ENCODE results near the gene ANKRD28. TPM values are rescaled to one million over a fixed set of nuclear protein-coding genes. Genes with fewer than 3 reads are reported as not detected.

Gene ANKRD28
- total and polyA plus RNA-seq, 2 experiments from 2014 or later, result 15.2 to 61.3 TPM

GRCh38 chr3:15713364-15713763 lies 84.4 kb downstream of the ANKRD28 start (continued):
- no peak for TF ChIP-seq ZNF462 (CRISPR knock-in tag; IDR thresholded peaks at IDR 0.05)

GRCh38 chr3:15711281-15711680 lies 86.5 kb downstream of the ANKRD28 start:
- H3K4me1 Mint-ChIP-seq, result no peaks in the 10 kb centered on the region
- DNase-seq (ENCODE audit: low spot score) (no peak), ATAC-seq (no peak)
- H3K36me3 ChIP-seq (ENCODE audit: insufficient read depth), result peaks cover 5% of the 10 kb centered on the region; the same call in 1 of the 2 replicates
- no peak overlapping the region for H3K4me3 ChIP-seq
- no peaks in the 10 kb centered on the region for H3K9me2 ChIP-seq (ENCODE audit: insufficient read depth)
- no peaks in the 10 kb centered on the region for H3K27me3 ChIP-seq (ENCODE audit: insufficient read depth)
- no peaks in the 10 kb centered on the region for H3F3A ChIP-seq (replicated peaks; ENCODE audit: low read depth)
- H4K20me1 ChIP-seq (replicated peaks; ENCODE audit: insufficient read depth), result no peaks in the 10 kb centered on the region
- H3K4me3 Mint-ChIP-seq, result no peak overlapping the region
- H3K9me3 Mint-ChIP-seq, result no peaks in the 10 kb centered on the region
- no peaks in the 10 kb centered on the region for H3K4me1 ChIP-seq (ENCODE audit: insufficient read depth)
- no peak overlapping the region for H3K27ac ChIP-seq (ENCODE audit: low read depth)
- H3K27me3 Mint-ChIP-seq (ENCODE audit: insufficient read depth, low read depth, poor library complexity), result no peaks in the 10 kb centered on the region
- no peak overlapping the region for H2AFZ ChIP-seq
- H3K36me3 Mint-ChIP-seq (ENCODE audit: low read depth), result peaks cover 37% of the 10 kb centered on the region
- H3K27ac Mint-ChIP-seq, result no peak overlapping the region
- H3K79me2 ChIP-seq (replicated peaks; ENCODE audit: insufficient read depth), result no peaks in the 10 kb centered on the region
- H3K4me2 ChIP-seq, result no peak overlapping the region
- no peak for TF ChIP-seq ETS1 (IDR thresholded peaks at IDR 0.05)
- TF ChIP-seq EZH2 (IDR thresholded peaks at IDR 0.05; ENCODE audit: low read depth, unreplicated experiment), result no peak
- TF ChIP-seq NANOG (IDR thresholded peaks at IDR 0.05; ENCODE audit: borderline replicate concordance), result no peak
- TF ChIP-seq POLR2AphosphoS5 (IDR thresholded peaks at IDR 0.05; ENCODE audit: low read depth), result no peak
- TF ChIP-seq CTCF (conservative IDR thresholded peaks at IDR 0.05; ENCODE audit: low read depth in 2 of 2), result no peak
- no peak for TF ChIP-seq ZNF114 (CRISPR knock-in tag; IDR thresholded peaks at IDR 0.05)
- TF ChIP-seq JUNB (IDR thresholded peaks at IDR 0.05; ENCODE audit: unreplicated experiment), result no peak
- TF ChIP-seq ZNF331 (CRISPR knock-in tag; IDR thresholded peaks at IDR 0.05; ENCODE audit: low read depth), result no peak
- TF ChIP-seq STAT1 (IDR thresholded peaks at IDR 0.05; ENCODE audit: unreplicated experiment), result no peak
- TF ChIP-seq REST (IDR thresholded peaks at IDR 0.05; ENCODE audit: unreplicated experiment), result no peak
- TF ChIP-seq EZH2phosphoT487 (IDR thresholded peaks at IDR 0.05; ENCODE audit: unreplicated experiment), result no peak
- TF ChIP-seq CREB1 (CRISPR knock-in tag; IDR thresholded peaks at IDR 0.05; ENCODE audit: low read depth), result no peak
